Smooth muscle cell (in vitro differentiated cells): ENCODE measurements around the gene IMMT. TPM values are rescaled to one million over a fixed set of nuclear protein-coding genes. Genes with fewer than 3 reads are reported as not detected.

ENCODE experiments used
- DNase-seq: peaks from one replicate; lab custom pipeline; 2025; ENCODE audit not compliant: unreplicated experiment; lab: John Stamatoyannopoulos, UW
- H2AFZ ChIP-seq: fragments of 200-600 bp; sonication (generic); 2 replicates; pipeline ENCODE4 v1.6.0; 2016; ENCODE audit warnings: antibody characterized with exemption, low read depth, mild to moderate bottlenecking
- H3F3A ChIP-seq: fragments of 200-600 bp; sonication (generic); 2 replicates; pipeline ENCODE4 v1.6.0; 2017; ENCODE audit warnings: antibody characterized with exemption, low read depth
- H3K27ac ChIP-seq: fragments of 200-600 bp; sonication (generic); 2 replicates; pipeline ENCODE4 v1.5.1; 2016; ENCODE audit warnings: low read depth, mild to moderate bottlenecking
- H3K27me3 ChIP-seq: fragments of 200-600 bp; sonication (generic); 2 replicates; pipeline ENCODE4 v1.6.1; 2016; ENCODE audit warnings: low read depth, mild to moderate bottlenecking
- H3K36me3 ChIP-seq: fragments of 200-600 bp; sonication (generic); 2 replicates; pipeline ENCODE4 v1.5.1; 2016; ENCODE audit warnings: low read depth
- H3K4me1 ChIP-seq: fragments of 200-600 bp; sonication (generic); 2 replicates; pipeline ENCODE4 v1.5.1; 2016; ENCODE audit warnings: low read depth
- H3K4me2 ChIP-seq: fragments of 200-600 bp; sonication (generic); 2 replicates; pipeline ENCODE4 v1.6.0; 2016; ENCODE audit warnings: mild to moderate bottlenecking
- H3K4me3 ChIP-seq: fragments of 200-600 bp; sonication (generic); 2 replicates; pipeline ENCODE4 v1.5.1; 2016; ENCODE audit warnings: mild to moderate bottlenecking
- H3K79me2 ChIP-seq: fragments of 200-600 bp; sonication (generic); 2 replicates; pipeline ENCODE4 v1.6.0; 2016; ENCODE audit warnings: low read depth, mild to moderate bottlenecking
- H3K9ac ChIP-seq: fragments of 200-600 bp; sonication (generic); 2 replicates; pipeline ENCODE4 v1.6.0; 2016; ENCODE audit warnings: low read depth
- H3K9me3 ChIP-seq: fragments of 200-600 bp; sonication (generic); replicated peaks from 2 replicates; pipeline ENCODE4 v1.5.1; 2016; ENCODE audit warnings: low read depth
- H4K20me1 ChIP-seq: fragments of 200-600 bp; sonication (generic); 2 replicates; pipeline ENCODE4 v1.6.0; 2016; ENCODE audit warnings: low read depth
- CTCF ChIP-seq: fragments of 200-600 bp; sonication (generic); IDR thresholded peaks from 2 replicates; pipeline ENCODE4 v1.5.1; 2017; ENCODE audit warnings: borderline replicate concordance, mild to moderate bottlenecking, antibody characterized with exemption; ENCODE audit not compliant: insufficient read depth, poor library complexity, severe bottlenecking
- WGBS: methylation state at CpG from one replicate; pipeline ENCODE4 v1.1.7; 2016; ENCODE audit warnings: low lambda C conversion rate; 5-methylcytosine and 5-hydroxymethylcytosine counted together
- polyA plus RNA-seq: library from polyadenylated mRNA; unstranded; fragments of >200 nt; fragmentation: Nextera tagmentation; extraction: Ambion mirVana; gene quantifications from 2 replicates; pipeline ENCODE4 v1.2.1, GENCODE V29; 2016
- total RNA-seq: library from RNA; depleted of rRNA; stranded (reverse); fragments of >200 nt; gene quantifications from 2 replicates; pipeline ENCODE4 v1.2.3, GENCODE V29; 2014

Gene IMMT
- total and polyA plus RNA-seq, 2 experiments from 2014 or later: 71.1 to 74.5 TPM

- Histone ChIP-seq H3K27ac (no peak overlapping the region), H3K4me1 (no peaks in the 10 kb centered on the region), H3K4me2 (no peak overlapping the region), H2AFZ (no peak overlapping the region), H3K79me2 (no peaks in the 10 kb centered on the region), H3K4me3 (no peak overlapping the region), H3K9ac (no peak overlapping the region), H3K36me3 (no peaks in the 10 kb centered on the region), H3F3A (no peaks in the 10 kb centered on the region), H3K27me3 (peaks cover 4% of the 10 kb centered on the region), H4K20me1 (no peaks in the 10 kb centered on the region), H3K9me3 (no peaks in the 10 kb centered on the region)
- 89% methylated on average over 6 of the region's 6 CpGs for WGBS
- no peak for DNase-seq
- TF ChIP-seq CTCF: no peak
These were observed 46.3 kb upstream of the IMMT start for GRCh38 chr2:86241611-86242010.

- Histone ChIP-seq H3K9me3 (no peaks in the 10 kb centered on the region), H3K9ac (no peak overlapping the region), H3K27me3 (peaks cover 4% of the 10 kb centered on the region), H3K4me1 (no peaks in the 10 kb centered on the region), H3K79me2 (no peaks in the 10 kb centered on the region), H2AFZ (no peak overlapping the region), H4K20me1 (no peaks in the 10 kb centered on the region), H3F3A (no peaks in the 10 kb centered on the region), H3K36me3 (no peaks in the 10 kb centered on the region), H3K4me2 (no peak overlapping the region), H3K4me3 (no peak overlapping the region), H3K27ac (no peak overlapping the region)
- no peak for TF ChIP-seq CTCF
- DNase-seq: no peak
- 93% methylated on average over 14 of the region's 14 CpGs for WGBS
These were observed 45.0 kb upstream of the IMMT start for GRCh38 chr2:86240251-86240650.

DNA sequence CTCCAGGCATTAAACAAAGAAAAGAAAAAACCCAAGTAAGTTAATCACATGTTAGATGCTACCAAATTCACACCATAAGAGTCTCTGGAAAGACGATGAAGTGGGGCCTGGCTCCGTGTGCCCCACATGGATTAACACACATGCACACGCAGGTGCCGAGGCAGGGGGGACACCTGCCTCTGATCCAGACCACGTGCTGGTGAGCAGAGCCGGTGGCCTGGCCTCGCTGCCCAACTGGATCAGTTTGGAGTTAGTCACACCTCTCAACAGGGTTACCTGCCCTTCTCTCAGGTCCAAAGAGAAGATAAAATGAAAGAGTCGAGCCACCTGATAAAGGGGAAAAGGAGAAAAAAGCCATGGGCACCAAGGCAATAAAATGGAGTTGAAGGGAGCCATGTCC is 44.5 kb upstream of the IMMT start:
- WGBS: 91% methylated on average over 8 of the region's 8 CpGs
- no peaks in the 10 kb centered on the region for H4K20me1 ChIP-seq
- H3K36me3 ChIP-seq: no peaks in the 10 kb centered on the region
- no peaks in the 10 kb centered on the region for H3F3A ChIP-seq
- no peak overlapping the region for H3K4me2 ChIP-seq
- H2AFZ ChIP-seq: no peak overlapping the region
- peaks cover 4% of the 10 kb centered on the region for H3K27me3 ChIP-seq
- no peak overlapping the region for H3K9ac ChIP-seq
- DNase-seq: no peak
- no peaks in the 10 kb centered on the region for H3K9me3 ChIP-seq
- H3K79me2 ChIP-seq: no peaks in the 10 kb centered on the region
- H3K27ac ChIP-seq: no peak overlapping the region
- H3K4me1 ChIP-seq: no peaks in the 10 kb centered on the region
- no peak overlapping the region for H3K4me3 ChIP-seq
- no peak for TF ChIP-seq CTCF

GRCh38 chr2:86239326-86239725 is 44.1 kb upstream of the IMMT start:
- DNase-seq: no peak
- Histone ChIP-seq H3K4me3 (no peak overlapping the region), H2AFZ (no peak overlapping the region), H3K27me3 (peaks cover 4% of the 10 kb centered on the region), H3K9ac (no peak overlapping the region), H3K79me2 (no peaks in the 10 kb centered on the region), H3K4me2 (no peak overlapping the region), H3F3A (no peaks in the 10 kb centered on the region), H3K36me3 (no peaks in the 10 kb centered on the region), H3K27ac (no peak overlapping the region), H3K9me3 (no peaks in the 10 kb centered on the region), H3K4me1 (no peaks in the 10 kb centered on the region), H4K20me1 (no peaks in the 10 kb centered on the region)
- 90% methylated on average over 4 of the region's 4 CpGs for WGBS
- no peak for TF ChIP-seq CTCF
